Mammary epithelial cell (primary cell): ENCODE measurements around the gene FZD7.

Experiments used
- EZH2 ChIP-seq: IDR thresholded peaks from 2 replicates; pipeline ENCODE4 v1.6.1; 2012; ENCODE audit warnings: low read length, inconsistent platforms, borderline replicate concordance
- TF ChIP-seq, protein P1 (sequence below), 2 donors: IDR thresholded peaks in 1 of 2; conservative IDR thresholded peaks in 1 of 2; 2 replicates each; pipeline ENCODE4 v1.5.1; 2011 to 2012; ENCODE audit warnings: inconsistent platforms in 2 of 2, low read length in 2 of 2, mild to moderate bottlenecking in 2 of 2, control low read depth in 1 of 2, low read depth in 1 of 2; ENCODE audit not compliant: insufficient read depth in 1 of 2; ENCODE audit errors: extremely low read depth in 1 of 2

- TF ChIP-seq, protein P1, sequence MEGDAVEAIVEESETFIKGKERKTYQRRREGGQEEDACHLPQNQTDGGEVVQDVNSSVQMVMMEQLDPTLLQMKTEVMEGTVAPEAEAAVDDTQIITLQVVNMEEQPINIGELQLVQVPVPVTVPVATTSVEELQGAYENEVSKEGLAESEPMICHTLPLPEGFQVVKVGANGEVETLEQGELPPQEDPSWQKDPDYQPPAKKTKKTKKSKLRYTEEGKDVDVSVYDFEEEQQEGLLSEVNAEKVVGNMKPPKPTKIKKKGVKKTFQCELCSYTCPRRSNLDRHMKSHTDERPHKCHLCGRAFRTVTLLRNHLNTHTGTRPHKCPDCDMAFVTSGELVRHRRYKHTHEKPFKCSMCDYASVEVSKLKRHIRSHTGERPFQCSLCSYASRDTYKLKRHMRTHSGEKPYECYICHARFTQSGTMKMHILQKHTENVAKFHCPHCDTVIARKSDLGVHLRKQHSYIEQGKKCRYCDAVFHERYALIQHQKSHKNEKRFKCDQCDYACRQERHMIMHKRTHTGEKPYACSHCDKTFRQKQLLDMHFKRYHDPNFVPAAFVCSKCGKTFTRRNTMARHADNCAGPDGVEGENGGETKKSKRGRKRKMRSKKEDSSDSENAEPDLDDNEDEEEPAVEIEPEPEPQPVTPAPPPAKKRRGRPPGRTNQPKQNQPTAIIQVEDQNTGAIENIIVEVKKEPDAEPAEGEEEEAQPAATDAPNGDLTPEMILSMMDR (conservative IDR thresholded peaks at IDR 0.05 in 1 of 2, IDR thresholded peaks at IDR 0.05 in 1 of 2; ENCODE audit: extremely low read depth in 1 of 2, insufficient read depth in 1 of 2, low read depth in 1 of 2, low read length in 2 of 2) = no peak
- no peak for TF ChIP-seq EZH2
Measured at GRCh38 chr2:202066875-202067274, 33.2 kb downstream of the FZD7 start.
